ENCODE results near the gene DAB1. TPM values are rescaled to one million over a fixed set of nuclear protein-coding genes. Genes with fewer than 3 reads are reported as not detected.

The DAB1 gene
- total and polyA plus RNA-seq, 7 donors, result under 0.01 to 1.1 (median 0.75) TPM; not detected in 1

- no peaks in the 10 kb centered on the region for H3K27me3 ChIP-seq
- H3K4me3 ChIP-seq, result no peak within 1 kb of the TSS
- no peaks in the 10 kb centered on the region for H3K36me3 ChIP-seq
- intact Hi-C loops (cut with DNase I), result no loop called here
- no peaks in the 10 kb centered on the region for H3K4me1 ChIP-seq
- H3K9me3 ChIP-seq, result no peaks in the 10 kb centered on the region
- no peak within 1 kb of the TSS for H3K27ac ChIP-seq
- DNase-seq, result no peak
- WGBS, 2 donors, result 80 to 82% methylated on average over 3 of the region's 3 CpGs
- TF ChIP-seq, protein P1, sequence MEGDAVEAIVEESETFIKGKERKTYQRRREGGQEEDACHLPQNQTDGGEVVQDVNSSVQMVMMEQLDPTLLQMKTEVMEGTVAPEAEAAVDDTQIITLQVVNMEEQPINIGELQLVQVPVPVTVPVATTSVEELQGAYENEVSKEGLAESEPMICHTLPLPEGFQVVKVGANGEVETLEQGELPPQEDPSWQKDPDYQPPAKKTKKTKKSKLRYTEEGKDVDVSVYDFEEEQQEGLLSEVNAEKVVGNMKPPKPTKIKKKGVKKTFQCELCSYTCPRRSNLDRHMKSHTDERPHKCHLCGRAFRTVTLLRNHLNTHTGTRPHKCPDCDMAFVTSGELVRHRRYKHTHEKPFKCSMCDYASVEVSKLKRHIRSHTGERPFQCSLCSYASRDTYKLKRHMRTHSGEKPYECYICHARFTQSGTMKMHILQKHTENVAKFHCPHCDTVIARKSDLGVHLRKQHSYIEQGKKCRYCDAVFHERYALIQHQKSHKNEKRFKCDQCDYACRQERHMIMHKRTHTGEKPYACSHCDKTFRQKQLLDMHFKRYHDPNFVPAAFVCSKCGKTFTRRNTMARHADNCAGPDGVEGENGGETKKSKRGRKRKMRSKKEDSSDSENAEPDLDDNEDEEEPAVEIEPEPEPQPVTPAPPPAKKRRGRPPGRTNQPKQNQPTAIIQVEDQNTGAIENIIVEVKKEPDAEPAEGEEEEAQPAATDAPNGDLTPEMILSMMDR (IDR thresholded peaks at IDR 0.05), result no peak
- TF ChIP-seq POLR2A (IDR thresholded peaks at IDR 0.05), result no peak
- TF ChIP-seq POLR2AphosphoS5 (IDR thresholded peaks at IDR 0.05), result no peak
- TF ChIP-seq EP300 (IDR thresholded peaks at IDR 0.05), result no peak
Observed at GRCh38 chr1:56965916-56966697, 457.8 kb downstream of the DAB1 start, which contains the start of gene C8B. Gene C8B (minus strand): TSS chr1:56966015. CDS start chr1:56965948, 67 bp downstream.

DNA sequence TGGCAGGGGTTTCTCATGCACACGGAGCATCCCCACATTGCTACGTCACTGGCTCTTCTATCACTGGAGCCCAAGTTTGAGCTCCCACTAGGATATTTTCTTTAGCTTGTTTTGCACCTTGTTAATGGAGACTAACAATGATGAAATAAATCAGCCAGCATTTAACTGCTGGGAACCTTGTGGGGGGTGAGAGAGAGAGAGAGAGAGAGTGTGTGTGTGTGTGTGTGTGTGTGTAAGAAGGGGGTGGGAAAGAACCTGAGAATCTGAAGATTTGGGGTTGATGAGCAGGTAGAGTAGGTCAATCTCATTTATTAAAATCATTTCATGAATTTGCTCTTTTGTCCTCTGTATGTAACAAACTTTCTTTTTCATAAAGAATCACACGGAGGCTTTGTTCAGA, 458.7 kb downstream of the DAB1 start:
- intact Hi-C loops (cut with DNase I), result no loop called here
- Histone ChIP-seq H3K4me1 (no peaks in the 10 kb centered on the region), H3K27ac (no peak overlapping the region), H3K4me3 (no peak overlapping the region), H3K9me3 (no peaks in the 10 kb centered on the region), H3K27me3 (no peaks in the 10 kb centered on the region), H3K36me3 (no peaks in the 10 kb centered on the region)
- DNase-seq, result no peak
- WGBS, 2 donors, result 69 to 72% methylated on average over 3 of the region's 3 CpGs
- TF ChIP-seq, protein P1 (IDR thresholded peaks at IDR 0.05), result no peak
- TF ChIP-seq POLR2AphosphoS5 (IDR thresholded peaks at IDR 0.05) (no peak), EP300 (IDR thresholded peaks at IDR 0.05) (no peak), POLR2A (IDR thresholded peaks at IDR 0.05) (no peak)

DNA sequence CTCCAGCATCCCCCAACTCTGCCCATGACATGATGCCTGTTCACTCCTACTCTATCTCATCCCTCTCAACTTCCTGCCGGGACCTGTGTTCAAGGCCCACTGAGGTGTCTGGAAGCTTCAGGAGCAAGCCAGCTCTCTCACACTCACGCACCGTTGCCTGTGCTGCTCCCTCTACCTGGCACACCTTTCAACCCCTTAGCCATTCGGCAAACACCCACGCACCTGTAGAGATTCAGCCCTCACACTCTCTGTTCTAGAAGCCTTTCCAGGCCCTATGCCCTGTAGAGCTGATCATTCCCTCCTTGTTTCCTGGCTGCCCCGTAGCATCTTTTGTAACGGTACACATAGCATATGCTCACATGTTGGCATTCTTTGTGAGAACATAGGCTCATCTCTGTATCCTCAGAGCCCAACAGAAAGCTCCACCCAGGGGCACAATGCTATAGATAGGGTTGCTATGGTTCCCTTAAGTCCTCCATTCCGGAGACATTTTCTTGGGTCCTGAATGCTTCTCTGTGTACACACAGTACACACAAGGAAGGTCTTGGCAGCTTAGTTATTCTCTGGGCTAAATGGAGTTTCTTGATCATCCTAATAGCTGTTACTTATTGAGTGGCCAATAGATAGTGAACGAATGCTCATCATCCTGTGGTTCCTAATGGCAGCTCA, 459.4 kb downstream of the DAB1 start:
- intact Hi-C loops (cut with DNase I), result no loop called here
- H3K4me3 ChIP-seq, result no peak overlapping the region
- H3K27me3 ChIP-seq, result no peaks in the 10 kb centered on the region
- 84 to 91% methylated on average over 9 of the region's 9 CpGs for WGBS, 2 donors
- H3K4me1 ChIP-seq, result no peaks in the 10 kb centered on the region
- TF ChIP-seq POLR2AphosphoS5 (IDR thresholded peaks at IDR 0.05) (no peak), EP300 (IDR thresholded peaks at IDR 0.05) (no peak), POLR2A (IDR thresholded peaks at IDR 0.05) (no peak)
- TF ChIP-seq, protein P1 (IDR thresholded peaks at IDR 0.05), result no peak
- no peaks in the 10 kb centered on the region for H3K9me3 ChIP-seq
- H3K27ac ChIP-seq, result no peak overlapping the region
- H3K36me3 ChIP-seq, result no peaks in the 10 kb centered on the region
- DNase-seq, result no peak

DNA sequence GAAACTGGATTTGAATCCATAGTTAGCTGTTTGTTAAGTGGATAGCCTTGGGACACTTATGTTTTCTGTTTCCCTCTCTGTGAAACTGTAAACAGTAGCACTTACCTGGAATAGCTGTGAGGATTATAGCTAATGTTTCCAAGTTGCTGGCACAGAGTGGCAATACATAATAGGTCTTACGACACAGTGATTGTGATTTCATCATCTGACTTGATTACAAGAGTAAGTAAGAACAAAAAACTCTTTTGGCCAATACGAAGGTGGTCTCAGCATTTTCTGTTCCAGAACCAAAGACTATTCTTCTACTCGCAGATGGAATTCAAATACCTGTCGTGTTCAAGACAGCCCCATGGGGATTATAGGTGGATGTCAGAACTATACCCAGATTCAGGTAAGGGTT, 460.2 kb downstream of the DAB1 start:
- WGBS, 2 donors, result 84 to 86% methylated on average over 4 of the region's 4 CpGs

GRCh38 chr1:56961426-56961825, 462.4 kb downstream of the DAB1 start:
- 89% methylated on average over 10 of the region's 10 CpGs for WGBS, 2 donors
- Histone ChIP-seq H3K9me3 (no peaks in the 10 kb centered on the region), H3K36me3 (no peaks in the 10 kb centered on the region), H3K4me1 (no peaks in the 10 kb centered on the region), H3K4me3 (no peak overlapping the region), H3K27ac (no peak overlapping the region), H3K27me3 (no peaks in the 10 kb centered on the region)
- no peak for TF ChIP-seq EP300 (IDR thresholded peaks at IDR 0.05)
- TF ChIP-seq, protein P1 (IDR thresholded peaks at IDR 0.05), result no peak
- TF ChIP-seq POLR2A (IDR thresholded peaks at IDR 0.05), result no peak
- no peak for TF ChIP-seq POLR2AphosphoS5 (IDR thresholded peaks at IDR 0.05)
- no peak for DNase-seq
- intact Hi-C loops (cut with DNase I), result no loop called here

More for the DNA sequence above, 460.2 kb downstream of the DAB1 start:
- H3K4me1 ChIP-seq, result no peaks in the 10 kb centered on the region
- DNase-seq, result no peak
- H3K4me3 ChIP-seq, result no peak overlapping the region
- H3K27ac ChIP-seq, result no peak overlapping the region
- intact Hi-C loops (cut with DNase I), result no loop called here
- TF ChIP-seq POLR2AphosphoS5 (IDR thresholded peaks at IDR 0.05), result no peak
- no peak for TF ChIP-seq POLR2A (IDR thresholded peaks at IDR 0.05)
- no peaks in the 10 kb centered on the region for H3K9me3 ChIP-seq
- H3K27me3 ChIP-seq, result no peaks in the 10 kb centered on the region
- H3K36me3 ChIP-seq, result no peaks in the 10 kb centered on the region

All from sigmoid colon (tissue), 7 donors.